ENCODE data around the gene GSK3B.

Gene GSK3B

GRCh38 chr3:119817583-119818363, 276.5 kb downstream of the GSK3B start:
- no peak for DNase-seq (ENCODE audit: low spot score)

DNA sequence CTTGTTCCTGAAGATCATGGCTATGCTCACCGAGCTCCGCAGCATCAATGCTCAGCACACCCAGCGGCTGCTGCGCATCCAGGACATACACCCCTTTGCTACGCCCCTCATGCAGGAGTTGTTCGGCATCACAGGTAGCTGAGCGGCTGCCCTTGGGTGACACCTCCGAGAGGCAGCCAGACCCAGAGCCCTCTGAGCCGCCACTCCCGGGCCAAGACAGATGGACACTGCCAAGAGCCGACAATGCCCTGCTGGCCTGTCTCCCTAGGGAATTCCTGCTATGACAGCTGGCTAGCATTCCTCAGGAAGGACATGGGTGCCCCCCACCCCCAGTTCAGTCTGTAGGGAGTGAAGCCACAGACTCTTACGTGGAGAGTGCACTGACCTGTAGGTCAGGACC, 277.2 kb downstream of the GSK3B start:
- DNase-seq (ENCODE audit: low spot score), result no peak

GRCh38 chr3:119815716-119816115, 278.5 kb downstream of the GSK3B start:
- DNase-seq (ENCODE audit: low spot score), result no peak

DNA sequence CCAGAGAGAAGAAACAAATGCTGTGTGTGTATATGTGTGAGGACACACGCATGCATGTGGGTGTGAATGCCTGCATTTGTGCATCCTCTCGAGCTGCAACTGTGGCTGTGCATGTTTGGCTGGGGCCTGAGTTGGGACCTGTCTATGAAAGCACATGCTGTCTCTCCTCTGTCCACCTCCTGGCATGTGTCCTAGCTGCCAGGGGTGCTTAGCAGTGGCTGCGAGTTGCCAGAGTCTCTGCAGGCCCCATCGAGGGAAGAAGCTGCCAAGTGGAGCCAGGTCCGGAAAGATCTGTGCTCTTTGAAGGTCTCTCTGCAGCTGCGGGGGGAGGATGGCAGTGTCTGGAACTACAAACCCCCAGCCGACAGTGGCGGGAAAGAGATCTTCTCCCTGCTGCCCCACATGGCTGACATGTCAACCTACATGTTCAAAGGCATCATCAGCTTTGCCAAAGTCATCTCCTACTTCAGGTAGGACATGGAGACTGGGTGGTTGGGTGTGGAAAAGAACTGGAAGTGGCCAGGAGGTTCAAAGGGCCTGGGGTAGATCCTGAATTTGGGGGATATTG, 281.7 kb downstream of the GSK3B start:
- no peak for DNase-seq (ENCODE audit: low spot score)

GRCh38 chr3:119810018-119810435, 284.2 kb downstream of the GSK3B start:
- peak; percentile 55 for DNase-seq (ENCODE audit: low spot score)

DNA sequence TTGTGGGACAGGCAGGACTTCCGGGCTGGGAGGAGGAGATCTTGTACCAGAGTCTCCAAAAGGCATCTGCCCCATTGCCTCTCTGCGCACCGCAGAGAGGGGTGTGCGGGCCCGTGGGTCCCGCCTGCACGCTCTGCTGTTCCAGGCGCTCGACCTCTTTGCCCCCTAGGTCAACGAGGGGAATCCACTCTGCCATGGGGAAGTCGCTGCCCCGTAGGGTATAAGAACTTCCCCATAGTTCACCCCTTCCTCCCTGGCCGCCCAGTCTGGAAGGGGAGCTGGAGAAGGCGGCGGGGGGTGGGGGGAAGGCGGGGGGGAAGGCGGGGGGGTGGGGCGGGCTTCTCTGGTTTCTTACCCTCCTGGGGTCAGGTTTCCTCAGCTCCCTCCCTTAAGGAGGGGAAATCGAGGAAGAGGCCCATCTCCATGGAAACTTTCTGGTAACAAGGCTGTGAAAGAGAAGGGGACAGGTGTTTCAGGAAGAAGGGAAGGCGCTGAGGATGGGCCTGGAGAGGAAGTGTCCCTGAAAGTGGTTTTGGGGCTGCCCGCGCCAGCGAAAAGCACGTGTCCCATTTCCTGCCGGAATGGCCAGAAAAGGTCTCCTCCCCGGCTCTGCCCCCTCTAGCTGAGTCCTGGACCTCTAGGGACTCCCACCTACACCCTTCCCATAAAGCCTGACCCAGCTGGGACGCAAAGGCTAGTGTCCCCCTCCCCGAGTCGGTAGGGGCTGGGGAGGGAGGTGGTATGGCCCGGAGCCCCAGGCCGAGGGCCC, 284.8 kb downstream of the GSK3B start:
- peak; percentile 25 for DNase-seq (ENCODE audit: low spot score)

DNA sequence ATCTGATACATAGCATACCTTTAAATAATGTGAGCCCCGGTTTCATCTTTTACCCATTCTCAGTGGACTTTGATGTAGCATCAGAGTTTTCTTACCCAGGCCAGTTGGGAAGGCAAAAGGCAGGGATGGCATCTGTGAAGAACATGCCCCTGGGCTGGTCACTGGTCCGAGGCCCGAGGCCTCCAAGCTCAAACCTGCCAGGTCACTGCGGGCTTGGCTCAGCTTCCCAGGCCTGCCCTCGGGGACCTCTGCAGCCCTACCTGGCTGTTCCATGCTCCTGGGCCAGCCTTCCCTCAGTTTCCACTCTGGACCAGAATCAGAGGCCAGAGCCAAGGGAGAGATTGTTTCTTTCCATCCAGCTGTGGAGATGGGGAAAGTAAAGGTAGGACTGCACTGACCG, 285.4 kb downstream of the GSK3B start:
- DNase-seq (ENCODE audit: low spot score), result no peak

DNA sequence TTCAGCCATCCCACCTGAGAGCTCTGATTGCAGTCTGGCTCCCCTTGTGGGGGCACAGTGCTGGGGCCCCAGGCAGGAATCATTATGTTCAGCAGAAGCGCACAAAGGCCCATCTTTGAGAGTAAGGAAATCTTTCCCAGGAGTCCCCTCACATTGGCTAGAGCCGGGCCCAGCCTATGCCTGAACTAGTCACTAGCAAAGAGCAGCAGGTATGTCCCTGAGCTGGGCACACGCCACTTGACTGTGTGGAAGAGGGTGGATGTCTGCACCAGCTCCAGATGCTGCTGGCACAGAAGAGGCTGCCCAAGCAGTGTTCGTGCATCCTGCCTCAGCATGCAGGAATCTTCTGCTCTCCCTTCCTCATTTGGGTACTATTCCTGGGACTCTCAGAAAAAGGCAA, 286.0 kb downstream of the GSK3B start:
- DNase-seq (ENCODE audit: low spot score), result no peak

GRCh38 chr3:119800844-119801243, 293.4 kb downstream of the GSK3B start:
- DNase-seq (ENCODE audit: low spot score), result no peak

- no peak for DNase-seq (ENCODE audit: low spot score)
Observed at GRCh38 chr3:119796785-119797184, 297.5 kb downstream of the GSK3B start.

DNA sequence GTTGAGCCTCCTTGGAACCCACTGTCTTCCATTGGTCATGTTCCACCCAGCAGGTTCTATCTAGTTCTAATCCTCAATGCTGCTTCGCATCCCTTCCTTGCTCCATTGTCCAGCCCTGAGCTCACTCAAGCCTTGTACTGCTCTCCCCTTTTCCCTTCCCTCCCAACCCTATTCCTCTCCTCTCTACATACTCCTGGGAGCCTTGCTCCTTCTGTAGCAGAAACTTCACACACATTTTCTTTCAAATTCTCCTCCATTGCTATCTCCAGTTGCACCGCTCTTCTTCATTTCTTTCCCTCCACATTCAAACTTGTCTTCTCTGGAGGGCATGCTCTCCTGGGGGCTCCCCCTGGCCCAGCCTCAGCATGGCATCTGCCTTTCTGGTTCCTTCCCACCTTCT, 297.9 kb downstream of the GSK3B start:
- no peak for DNase-seq (ENCODE audit: low spot score)

GRCh38 chr3:119795849-119796248, 298.4 kb downstream of the GSK3B start:
- DNase-seq (ENCODE audit: low spot score), result no peak

DNA sequence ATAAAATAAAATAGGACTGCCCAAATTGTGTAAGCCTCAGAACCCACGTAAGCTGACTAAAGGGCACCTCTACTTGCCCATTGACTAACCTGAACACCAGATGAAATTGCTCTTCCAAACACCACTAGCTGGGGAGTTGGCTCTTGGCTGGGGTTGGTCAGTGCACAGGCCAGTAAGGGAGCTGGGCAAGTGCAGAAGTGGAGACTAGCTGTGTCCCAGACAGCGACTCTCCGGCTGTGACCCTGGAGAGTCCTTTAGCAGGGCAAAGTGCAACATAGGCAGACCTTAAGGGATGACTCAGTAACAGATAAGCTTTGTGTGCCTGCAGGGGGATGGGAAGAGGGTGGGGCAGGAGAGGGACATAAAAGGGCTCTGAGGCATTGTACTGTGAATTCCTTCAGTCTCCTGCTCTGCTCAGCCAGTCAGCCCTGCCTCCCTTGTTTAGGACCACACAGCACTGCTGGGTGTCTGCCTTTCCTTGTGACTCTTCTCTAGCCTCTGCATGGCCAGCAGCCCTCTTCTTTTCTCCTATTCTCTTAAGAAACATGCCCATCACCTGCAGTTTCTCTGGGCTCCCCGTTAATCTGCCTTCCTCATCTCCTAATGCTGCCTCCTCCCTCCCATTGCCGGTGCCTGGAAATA, 299.2 kb downstream of the GSK3B start:
- DNase-seq (ENCODE audit: low spot score), result peak; percentile 32

DNA sequence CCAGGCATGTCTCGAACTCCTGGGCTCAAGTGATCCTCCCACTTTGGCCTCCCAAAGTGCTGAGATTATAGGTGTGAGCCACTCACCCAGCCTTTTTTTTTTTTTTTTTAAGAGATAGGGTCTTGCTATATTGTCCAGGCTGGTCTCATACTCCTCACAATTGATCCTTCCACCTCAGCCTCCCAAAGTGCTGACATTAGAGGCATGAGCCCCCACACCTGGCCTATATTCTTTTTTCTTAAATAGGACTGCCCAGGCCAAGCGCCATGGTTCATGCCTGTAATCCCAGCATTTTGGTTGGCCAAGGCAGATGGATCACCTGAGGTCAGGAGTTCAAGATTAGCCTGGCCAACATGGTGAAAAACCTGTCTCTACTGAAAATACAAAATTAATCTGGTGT, 299.8 kb downstream of the GSK3B start:
- DNase-seq (ENCODE audit: low spot score), result no peak

GRCh38 chr3:119792270-119792669, 302.0 kb downstream of the GSK3B start:
- no peak for DNase-seq (ENCODE audit: low spot score)

GRCh38 chr3:119790369-119790768, 303.9 kb downstream of the GSK3B start:
- DNase-seq (ENCODE audit: low spot score), result no peak

GRCh38 chr3:119786409-119786808, 307.8 kb downstream of the GSK3B start:
- no peak for DNase-seq (ENCODE audit: low spot score)

GRCh38 chr3:119783883-119784282, 310.4 kb downstream of the GSK3B start:
- DNase-seq (ENCODE audit: low spot score), result no peak

- DNase-seq (ENCODE audit: low spot score), result no peak
Observed at GRCh38 chr3:119783255-119783654, 311.0 kb downstream of the GSK3B start.

- no peak for DNase-seq (ENCODE audit: low spot score)
Observed at GRCh38 chr3:119782460-119782859, 311.8 kb downstream of the GSK3B start.

- DNase-seq (ENCODE audit: low spot score), result no peak
Observed at GRCh38 chr3:119781330-119782198, 312.7 kb downstream of the GSK3B start, which contains the start of gene NR1I2. TSS of gene NR1I2 (plus strand) at chr3:119782101.

Measured in AG20443 (cell line).